HepG2 (cell line): ENCODE data around the gene ARHGAP25. TPM values are rescaled to one million over a fixed set of nuclear protein-coding genes. Genes with fewer than 3 reads are reported as not detected.
A peak's percentile ranks its signal among the peaks of the same experiment; 100 is the strongest.

Source experiments
- ATAC-seq: fragments of 200-7000 bp; cut with Tn5 transposase; 3 replicates; pipeline ENCODE4 v1.9.1; 2020; ENCODE audit warnings: mild to moderate bottlenecking, moderate library complexity
- BruUV-seq: library from RNA; stranded (reverse); fragments of 400-500 nt; replicated peaks from 2 replicates; lab custom pipeline; 2021; lab: Mats Ljungman, UMichigan
- CTCF ChIA-PET: fragments of 300-600 bp; formaldehyde crosslinking; extraction: SDS; loops from one replicate; lab custom pipeline; 2021; ENCODE audit warnings: low total read pairs, inconsistent platforms, low intra/inter-chr PET ratio; lab: Yijun Ruan, JAX
- POLR2A ChIA-PET: fragments of 350-600 bp; sonication (Branson Sonifier 250); formaldehyde crosslinking; loops from one replicate; lab custom pipeline; 2020; ENCODE audit warnings: antibody characterized with exemption, inconsistent platforms; lab: Yijun Ruan, JAX
- DNase-seq: peaks from one replicate; pipeline ENCODE4 v3.0.0-alpha.2; 2015; ENCODE audit warnings: low spot score
- FAIRE-seq: peaks from 3 replicates; lab custom pipeline; 2011; peaks lifted over from hg19 to GRCh38; lab: Jason Lieb, UNC
- H2AFZ ChIP-seq: one replicate; pipeline ENCODE4 v1.6.1; 2011; ENCODE audit warnings: low read length, inconsistent platforms
- H3K27ac ChIP-seq: fragments of 300-600 bp; 3 replicates; pipeline ENCODE4 v1.8.0; 2011; ENCODE audit warnings: mixed run types, mild to moderate bottlenecking, mixed read lengths, low read length, inconsistent platforms; ENCODE audit not compliant: insufficient read depth; ENCODE audit errors: extremely low read length
- H3K27me3 ChIP-seq, 2 experiments: fragments of 200-600 bp in 1 of 2; 2 replicates in 1 of 2; 3 replicates in 1 of 2; pipeline versions ENCODE4 v1.6.0 to v1.8.0; 2011; ENCODE audit warnings: low read length in 2 of 2, mild to moderate bottlenecking in 2 of 2, moderate library complexity in 2 of 2, inconsistent platforms in 1 of 2; ENCODE audit not compliant: insufficient read depth in 2 of 2, control insufficient read depth in 1 of 2
- H3K36me3 ChIP-seq, 2 experiments: fragments of 200-600 bp in 1 of 2; replicated peaks in 1 of 2; 2 replicates in 1 of 2; 3 replicates in 1 of 2; pipeline versions ENCODE4 v1.5.1 to v1.8.0; 2011; ENCODE audit warnings: low read length in 2 of 2, inconsistent platforms in 1 of 2; ENCODE audit not compliant: insufficient read depth in 2 of 2, control insufficient read depth in 1 of 2
- H3K4me1 ChIP-seq: 2 replicates; pipeline ENCODE4 v1.5.1; 2012; ENCODE audit warnings: low read length, inconsistent platforms; ENCODE audit not compliant: insufficient read depth
- H3K4me2 ChIP-seq: 2 replicates; pipeline ENCODE4 v1.6.0; 2011; ENCODE audit warnings: low read depth, low read length, inconsistent platforms
- H3K4me3 ChIP-seq, 3 experiments: fragments of 200-600 bp in 1 of 3; sonication (generic), shearing (Covaris generic) in 1 of 3; replicated peaks in 1 of 3; 2 replicates each; pipeline ENCODE4 v1.5.1; 2011 to 2016; ENCODE audit warnings: low read length in 3 of 3, inconsistent platforms in 2 of 3, low read depth in 2 of 3, mild to moderate bottlenecking in 2 of 3, control low read depth in 1 of 3, mixed read lengths in 1 of 3; ENCODE audit not compliant: insufficient read depth in 1 of 3
- H3K79me2 ChIP-seq: one replicate; pipeline ENCODE4 v1.6.1; 2011; ENCODE audit warnings: low read length, inconsistent platforms; ENCODE audit not compliant: insufficient read depth
- H3K9ac ChIP-seq: 2 replicates; pipeline ENCODE4 v1.6.0; 2011; ENCODE audit warnings: mild to moderate bottlenecking, low read depth, low read length, inconsistent platforms; ENCODE audit not compliant: insufficient read depth
- H3K9me3 ChIP-seq: 2 replicates; pipeline ENCODE4 v1.5.1; 2012; ENCODE audit warnings: mild to moderate bottlenecking, low read length
- H4K20me1 ChIP-seq: 2 replicates; pipeline ENCODE4 v1.6.0; 2011; ENCODE audit warnings: inconsistent platforms, mild to moderate bottlenecking, low read length, moderate library complexity; ENCODE audit not compliant: insufficient read depth
- AFF4 ChIP-seq: sonication (generic); formaldehyde crosslinking; IDR thresholded peaks from 2 replicates; pipeline ENCODE4 v1.4.0; 2020; ENCODE audit warnings: missing genetic modification reagents
- ATF4 ChIP-seq, 2 experiments: fragments of 450-650 bp in 1 of 2; sonication (generic) in 1 of 2; formaldehyde crosslinking; IDR thresholded peaks; 2 replicates each; pipeline versions ENCODE4 v1.5.0 to v1.8.0; 2020 to 2022; ENCODE audit warnings: mild to moderate bottlenecking in 1 of 2, missing genetic modification reagents in 1 of 2
- ELF4 ChIP-seq: sonication (generic); formaldehyde crosslinking; IDR thresholded peaks from 2 replicates; pipeline ENCODE4 v1.5.0; 2020; ENCODE audit warnings: missing genetic modification reagents, mild to moderate bottlenecking, moderate library complexity, borderline replicate concordance
- GMEB2 ChIP-seq: IDR thresholded peaks from 2 replicates; pipeline ENCODE4 v1.6.1; 2016; ENCODE audit warnings: missing biosample characterization, missing genetic modification reagents, low read depth
- JUN ChIP-seq: sonication (generic); formaldehyde crosslinking; IDR thresholded peaks from 2 replicates; pipeline ENCODE4 v1.4.0; 2020; ENCODE audit warnings: mild to moderate bottlenecking, missing genetic modification reagents
- SMARCE1 ChIP-seq: fragments of 450-650 bp; IDR thresholded peaks from 2 replicates; pipeline ENCODE4 v1.6.1; 2017; ENCODE audit warnings: borderline replicate concordance
- TAF15 ChIP-seq: fragments of 200-400 bp; formaldehyde crosslinking; IDR thresholded peaks from one replicate; pipeline ENCODE4 v1.6.1; 2018; ENCODE audit warnings: mild to moderate bottlenecking, low read depth, low read length; ENCODE audit not compliant: poor library complexity, severe bottlenecking
- TRIM22 ChIP-seq: fragments of 450-650 bp; IDR thresholded peaks from 2 replicates; pipeline ENCODE4 v1.6.1; 2017
- ZNF280B ChIP-seq: sonication (generic); formaldehyde crosslinking; IDR thresholded peaks from 2 replicates; pipeline ENCODE4 v1.5.0; 2020; ENCODE audit warnings: missing genetic modification reagents, mild to moderate bottlenecking, borderline replicate concordance
- ZNF354B ChIP-seq: sonication (generic); formaldehyde crosslinking; IDR thresholded peaks from 2 replicates; pipeline ENCODE4 v1.8.0; 2022; ENCODE audit warnings: mild to moderate bottlenecking, missing genetic modification reagents
- ZNF576 ChIP-seq: sonication (generic); formaldehyde crosslinking; IDR thresholded peaks from 2 replicates; pipeline ENCODE4 v1.4.0; 2020; ENCODE audit warnings: mild to moderate bottlenecking, missing genetic modification reagents
- ZNF737 ChIP-seq: sonication (generic); formaldehyde crosslinking; IDR thresholded peaks from 2 replicates; pipeline ENCODE4 v1.5.0; 2020; ENCODE audit warnings: missing genetic modification reagents, mild to moderate bottlenecking, borderline replicate concordance
- ZNF761 ChIP-seq: sonication (generic); formaldehyde crosslinking; conservative IDR thresholded peaks from 2 replicates; pipeline ENCODE4 v1.4.0; 2020; ENCODE audit warnings: mild to moderate bottlenecking, missing genetic modification reagents
- ZZZ3 ChIP-seq: sonication (generic); formaldehyde crosslinking; IDR thresholded peaks from 2 replicates; pipeline ENCODE4 v1.4.0; 2020; ENCODE audit warnings: missing genetic modification reagents, mild to moderate bottlenecking, borderline replicate concordance
- WGBS: methylation state at CpG from one replicate; pipeline ENCODE4 v1.1.6; 2017; ENCODE audit warnings: low lambda C conversion rate; 5-methylcytosine and 5-hydroxymethylcytosine counted together
- in situ Hi-C: cut with HindIII; loops from 2 replicates; pipeline ENCODE4 v1.10.0; 2017; ENCODE audit warnings: low pct_unique_long_range_greater_than_20kb; ENCODE audit not compliant: extremely low pct_ligation_motif_present
- intact Hi-C: fragments of 100-400 bp; cut with micrococcal nuclease; formaldehyde crosslinking; loops from one replicate; pipeline ENCODE4 v1.10.0; 2022; ENCODE audit not compliant: unreplicated experiment
- polyA plus RNA-seq, 8 experiments: library from polyadenylated mRNA; depleted of rRNA in 3 of 8; stranded (reverse) in 7 of 8; unstranded in 1 of 8; fragments of >200 nt; fragmentation: Illumina TruSeq in 4 of 8; extraction: Trizol in 4 of 8; gene quantifications; 2 replicates each; pipeline versions ENCODE4 v1.2.1 to v1.2.3, GENCODE V29; 2011 to 2016; ENCODE audit warnings: low read depth in 4 of 8, missing spikeins in 1 of 8, mixed read lengths in 1 of 8; ENCODE audit not compliant: insufficient read depth in 1 of 8
- total RNA-seq, 5 experiments: library from RNA; depleted of rRNA; stranded (reverse); fragments of >200 nt; fragmentation: Illumina TruSeq; extraction: Trizol; gene quantifications; 2 replicates each; pipeline ENCODE4 v1.2.3, GENCODE V29; 2016; ENCODE audit warnings: low read depth in 1 of 5

ARHGAP25 gene
- total and polyA plus RNA-seq, 2 of the 13 experiments (the other 11 are each of a cell fraction or from before 2014, with no cell fraction given) = not detected

- in situ Hi-C loops (no loop called here), intact Hi-C loops (no loop called here)
- Histone ChIP-seq H2AFZ (no peak overlapping the region), H3K4me1 (no peaks in the 10 kb centered on the region), H4K20me1 (no peaks in the 10 kb centered on the region), H3K4me2 (no peak overlapping the region), H3K9ac (no peak overlapping the region), H3K4me3 (no peak overlapping the region), H3K79me2 (no peaks in the 10 kb centered on the region), H3K27me3 (peaks cover 0 to 7% of the 10 kb centered on the region in 2 experiments; a peak in 1 of 5 replicates), H3K27ac (no peak overlapping the region), H3K36me3 (no peaks in the 10 kb centered on the region), H3K9me3 (no peaks in the 10 kb centered on the region)
- FAIRE-seq = no peak
- 43% methylated on average over 2 of the region's 2 CpGs for WGBS
- TF ChIP-seq TRIM22 (no peak), GMEB2 (CRISPR knock-in tag) (no peak), SMARCE1 (no peak), ELF4 (CRISPR knock-in tag) (no peak), JUN (no peak), ZNF761 (CRISPR knock-in tag) (no peak), ZNF280B (CRISPR knock-in tag) (no peak), ATF4 (CRISPR knock-in tag; IDR thresholded peaks at IDR 0.05) (no peak), ZNF354B (CRISPR knock-in tag) (no peak), ZNF576 (CRISPR knock-in tag) (no peak), AFF4 (no peak), ZZZ3 (CRISPR knock-in tag) (no peak), ZNF737 (CRISPR knock-in tag) (no peak), TAF15 (no peak)
- POLR2A ChIA-PET = no interaction called here
- peak; percentile 18; the same call in 1 of the 3 replicates for ATAC-seq
- DNase-seq = no peak
- CTCF ChIA-PET = interaction anchor here (1.4 kb wide), 1 partner anchor 202 kb away, joined by 3 read pairs; no protein-coding TSS in a partner anchor
- BruUV-seq = no TSS peak
Measured at GRCh38 chr2:68723181-68723580, 11.4 kb upstream of the ARHGAP25 start.
